Astrocyte (in vitro differentiated cells and primary cell): ENCODE results near the gene MTERF4. TPM values are rescaled to one million over a fixed set of nuclear protein-coding genes. Genes with fewer than 3 reads are reported as not detected.

Experiments used
- DNase-seq: peaks from one replicate; pipeline ENCODE4 v3.0.0-alpha.2; 2010; ENCODE audit warnings: low read depth
- FAIRE-seq: peaks from 2 replicates; lab custom pipeline; 2011; peaks lifted over from hg19 to GRCh38; lab: Jason Lieb, UNC
- H2AFZ ChIP-seq: 2 replicates; pipeline ENCODE4 v1.6.0; 2012; ENCODE audit warnings: low read depth, low read length, inconsistent platforms
- H3K27ac ChIP-seq: 2 replicates; pipeline ENCODE4 v1.5.1; 2011; ENCODE audit warnings: low read depth, low read length, inconsistent platforms
- H3K27me3 ChIP-seq: 2 replicates; pipeline ENCODE4 v1.6.0; 2011; ENCODE audit warnings: low read length, inconsistent platforms; ENCODE audit not compliant: insufficient read depth
- H3K36me3 ChIP-seq: 2 replicates; pipeline ENCODE4 v1.5.1; 2011; ENCODE audit warnings: low read length, inconsistent platforms; ENCODE audit not compliant: insufficient read depth
- H3K4me1 ChIP-seq: 2 replicates; pipeline ENCODE4 v1.5.1; 2011; ENCODE audit warnings: low read length, inconsistent platforms; ENCODE audit not compliant: insufficient read depth
- H3K4me2 ChIP-seq: 2 replicates; pipeline ENCODE4 v1.6.0; 2012; ENCODE audit warnings: low read length, inconsistent platforms
- H3K4me3 ChIP-seq: 2 replicates; pipeline ENCODE4 v1.5.1; 2011; ENCODE audit warnings: low read depth, mild to moderate bottlenecking, low read length, inconsistent platforms; ENCODE audit not compliant: insufficient read depth
- H3K79me2 ChIP-seq: 2 replicates; pipeline ENCODE4 v1.6.0; 2012; ENCODE audit warnings: mild to moderate bottlenecking, low read length, inconsistent platforms; ENCODE audit not compliant: insufficient read depth
- H3K9ac ChIP-seq: 2 replicates; pipeline ENCODE4 v1.6.0; 2012; ENCODE audit warnings: mild to moderate bottlenecking, low read length, inconsistent platforms
- H3K9me3 ChIP-seq: 2 replicates; pipeline ENCODE4 v1.5.1; 2012; ENCODE audit warnings: low read depth, mild to moderate bottlenecking, low read length, inconsistent platforms; ENCODE audit not compliant: insufficient read depth
- H4K20me1 ChIP-seq: 2 replicates; pipeline ENCODE4 v1.6.0; 2012; ENCODE audit warnings: low read length, inconsistent platforms; ENCODE audit not compliant: insufficient read depth
- H3K27ac Mint-ChIP-seq: one replicate; pipeline ENCODE4 v1.8.0; 2021; ENCODE audit warnings: mild to moderate bottlenecking, mixed read lengths; ENCODE audit not compliant: unreplicated experiment
- H3K27me3 Mint-ChIP-seq: one replicate; pipeline ENCODE4 v1.8.0; 2021; ENCODE audit warnings: low read depth, mixed read lengths; ENCODE audit not compliant: unreplicated experiment
- H3K36me3 Mint-ChIP-seq: one replicate; pipeline ENCODE4 v1.8.0; 2021; ENCODE audit warnings: low read depth, mixed read lengths; ENCODE audit not compliant: unreplicated experiment
- H3K4me1 Mint-ChIP-seq: one replicate; pipeline ENCODE4 v1.8.0; 2021; ENCODE audit warnings: low read depth, mixed read lengths; ENCODE audit not compliant: unreplicated experiment
- H3K4me3 Mint-ChIP-seq: one replicate; pipeline ENCODE4 v1.8.0; 2021; ENCODE audit warnings: mild to moderate bottlenecking, moderate library complexity, mixed read lengths; ENCODE audit not compliant: unreplicated experiment
- H3K9me3 Mint-ChIP-seq: one replicate; pipeline ENCODE4 v1.8.0; 2021; ENCODE audit warnings: mild to moderate bottlenecking, mixed read lengths; ENCODE audit not compliant: unreplicated experiment
- EZH2 ChIP-seq: IDR thresholded peaks from 2 replicates; pipeline ENCODE4 v1.6.1; 2012; ENCODE audit warnings: mild to moderate bottlenecking, low read length, inconsistent platforms; ENCODE audit not compliant: insufficient read depth
- total RNA-seq: library from RNA; stranded (reverse); gene quantifications from 2 replicates; pipeline ENCODE4 v1.2.1, GENCODE V29; 2021
- TF ChIP-seq, protein P1 (sequence below): IDR thresholded peaks from 2 replicates; pipeline ENCODE4 v1.5.1; 2011; ENCODE audit warnings: low read depth, mild to moderate bottlenecking, inconsistent platforms, low read length, moderate library complexity; ENCODE audit not compliant: insufficient read depth

The MTERF4 gene
- total RNA-seq, 1 donor from 2014 or later = 26.3 TPM

DNA sequence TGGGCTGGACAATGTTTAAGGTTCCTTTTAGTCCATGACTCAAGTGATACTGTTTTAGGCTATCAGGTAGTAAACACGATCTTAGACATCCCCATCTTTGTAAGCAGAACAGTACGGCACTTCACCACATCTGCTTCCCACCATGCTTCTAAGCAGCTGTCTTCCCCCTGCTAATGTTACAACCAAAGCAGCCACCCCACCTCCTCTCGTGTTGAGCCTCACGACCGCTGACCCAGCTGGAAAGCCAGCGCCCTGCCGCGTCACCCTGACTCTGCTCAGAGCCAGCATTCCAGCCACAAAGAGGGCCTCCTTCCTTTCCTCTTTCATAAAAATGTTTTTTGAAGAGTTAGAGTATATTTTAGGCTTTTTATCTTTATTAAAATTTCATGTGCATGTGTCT, 9.4 kb downstream of the MTERF4 start:
- Histone ChIP-seq H3K36me3 (peaks cover 27% of the 10 kb centered on the region), H3K27me3 (no peaks in the 10 kb centered on the region), H3K4me3 (no peak overlapping the region), H3K4me2 (no peak overlapping the region), H3K4me1 (no peaks in the 10 kb centered on the region), H4K20me1 (peaks cover 39% of the 10 kb centered on the region), H3K27ac (no peak overlapping the region), H3K9me3 (no peaks in the 10 kb centered on the region), H3K9ac (no peak overlapping the region), H2AFZ (no peak overlapping the region), H3K79me2 (peaks cover 5% of the 10 kb centered on the region)
- TF ChIP-seq EZH2 = no peak
- TF ChIP-seq, protein P1, sequence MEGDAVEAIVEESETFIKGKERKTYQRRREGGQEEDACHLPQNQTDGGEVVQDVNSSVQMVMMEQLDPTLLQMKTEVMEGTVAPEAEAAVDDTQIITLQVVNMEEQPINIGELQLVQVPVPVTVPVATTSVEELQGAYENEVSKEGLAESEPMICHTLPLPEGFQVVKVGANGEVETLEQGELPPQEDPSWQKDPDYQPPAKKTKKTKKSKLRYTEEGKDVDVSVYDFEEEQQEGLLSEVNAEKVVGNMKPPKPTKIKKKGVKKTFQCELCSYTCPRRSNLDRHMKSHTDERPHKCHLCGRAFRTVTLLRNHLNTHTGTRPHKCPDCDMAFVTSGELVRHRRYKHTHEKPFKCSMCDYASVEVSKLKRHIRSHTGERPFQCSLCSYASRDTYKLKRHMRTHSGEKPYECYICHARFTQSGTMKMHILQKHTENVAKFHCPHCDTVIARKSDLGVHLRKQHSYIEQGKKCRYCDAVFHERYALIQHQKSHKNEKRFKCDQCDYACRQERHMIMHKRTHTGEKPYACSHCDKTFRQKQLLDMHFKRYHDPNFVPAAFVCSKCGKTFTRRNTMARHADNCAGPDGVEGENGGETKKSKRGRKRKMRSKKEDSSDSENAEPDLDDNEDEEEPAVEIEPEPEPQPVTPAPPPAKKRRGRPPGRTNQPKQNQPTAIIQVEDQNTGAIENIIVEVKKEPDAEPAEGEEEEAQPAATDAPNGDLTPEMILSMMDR = no peak
- FAIRE-seq = no peak
- no peaks in the 10 kb centered on the region for H3K27me3 Mint-ChIP-seq
- no peaks in the 10 kb centered on the region for H3K9me3 Mint-ChIP-seq
- no peak overlapping the region for H3K27ac Mint-ChIP-seq
- no peak overlapping the region for H3K4me3 Mint-ChIP-seq
- H3K4me1 Mint-ChIP-seq = no peaks in the 10 kb centered on the region
- no peak for DNase-seq
- H3K36me3 Mint-ChIP-seq = peaks cover 30% of the 10 kb centered on the region

DNA sequence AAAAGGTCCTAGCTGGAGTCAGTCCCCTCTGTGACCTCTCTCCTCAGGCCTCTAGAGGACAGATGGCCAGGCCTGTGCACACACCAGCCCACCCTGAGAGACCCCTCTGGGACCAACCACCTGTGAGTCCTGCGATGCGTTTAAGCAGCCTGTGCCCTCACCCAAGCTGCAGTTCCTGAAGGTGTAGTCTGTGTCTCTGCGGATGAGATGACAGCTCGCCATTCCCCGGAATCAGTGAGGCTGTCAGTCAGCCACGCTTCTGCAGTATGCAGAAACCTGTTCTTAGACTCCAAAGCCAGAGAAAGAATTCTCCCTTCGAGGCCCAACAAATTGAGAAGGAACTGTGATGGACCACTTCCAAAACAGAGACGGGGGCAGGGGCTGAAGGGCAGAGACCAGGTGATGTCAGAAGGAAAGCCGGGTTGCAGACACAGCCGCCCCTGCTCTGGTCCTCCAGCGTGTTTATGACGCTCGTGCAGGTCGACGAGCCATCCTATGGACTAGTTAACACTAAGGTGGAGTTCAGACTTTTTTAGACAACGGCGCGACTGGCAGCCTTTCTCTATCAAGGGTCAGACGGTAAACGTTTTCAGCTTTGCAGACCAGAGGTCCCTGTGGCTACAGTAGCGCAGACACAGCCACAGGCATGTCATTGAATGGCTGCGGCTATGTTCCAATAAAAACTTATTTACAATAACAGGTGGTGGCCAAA, 10.2 kb downstream of the MTERF4 start:
- TF ChIP-seq, protein P1 = no peak
- no peak for TF ChIP-seq EZH2
- Histone ChIP-seq H3K4me1 (no peaks in the 10 kb centered on the region), H3K9ac (no peak overlapping the region), H3K9me3 (no peaks in the 10 kb centered on the region), H2AFZ (no peak overlapping the region), H4K20me1 (peaks cover 31% of the 10 kb centered on the region), H3K27ac (no peak overlapping the region), H3K4me2 (no peak overlapping the region), H3K4me3 (no peak overlapping the region), H3K27me3 (no peaks in the 10 kb centered on the region), H3K36me3 (peaks cover 27% of the 10 kb centered on the region), H3K79me2 (no peaks in the 10 kb centered on the region)
- DNase-seq (no peak), FAIRE-seq (no peak)
- Mint-ChIP-seq H3K27me3 (no peaks in the 10 kb centered on the region), H3K4me3 (no peak overlapping the region), H3K27ac (no peak overlapping the region), H3K36me3 (peaks cover 30% of the 10 kb centered on the region), H3K4me1 (no peaks in the 10 kb centered on the region), H3K9me3 (no peaks in the 10 kb centered on the region)

- peaks cover 28% of the 10 kb centered on the region for H3K36me3 ChIP-seq
- H3K36me3 Mint-ChIP-seq = peaks cover 30% of the 10 kb centered on the region
Measured at GRCh38 chr2:241091201-241091600, 10.9 kb downstream of the MTERF4 start.

More at GRCh38 chr2:241091201-241091600, 10.9 kb downstream of the MTERF4 start:
- Histone ChIP-seq H2AFZ (no peak overlapping the region), H3K4me2 (no peak overlapping the region), H3K9ac (no peak overlapping the region), H3K9me3 (no peaks in the 10 kb centered on the region), H3K27ac (no peak overlapping the region), H3K4me1 (no peaks in the 10 kb centered on the region), H3K27me3 (no peaks in the 10 kb centered on the region), H3K4me3 (no peak overlapping the region), H3K79me2 (no peaks in the 10 kb centered on the region), H4K20me1 (peaks cover 26% of the 10 kb centered on the region)
- H3K27ac Mint-ChIP-seq = no peak overlapping the region
- TF ChIP-seq, protein P1 = no peak
- TF ChIP-seq EZH2 = no peak
- no peak overlapping the region for H3K4me3 Mint-ChIP-seq
- no peaks in the 10 kb centered on the region for H3K4me1 Mint-ChIP-seq
- H3K9me3 Mint-ChIP-seq = peaks cover 1% of the 10 kb centered on the region
- no peak for FAIRE-seq
- DNase-seq = no peak
- no peaks in the 10 kb centered on the region for H3K27me3 Mint-ChIP-seq
